ENCODE data around the gene PDE7B. TPM values are rescaled to one million over a fixed set of nuclear protein-coding genes. Genes with fewer than 3 reads are reported as not detected.

Gene PDE7B
- total RNA-seq, 1 experiment from 2014 or later: not detected

DNA sequence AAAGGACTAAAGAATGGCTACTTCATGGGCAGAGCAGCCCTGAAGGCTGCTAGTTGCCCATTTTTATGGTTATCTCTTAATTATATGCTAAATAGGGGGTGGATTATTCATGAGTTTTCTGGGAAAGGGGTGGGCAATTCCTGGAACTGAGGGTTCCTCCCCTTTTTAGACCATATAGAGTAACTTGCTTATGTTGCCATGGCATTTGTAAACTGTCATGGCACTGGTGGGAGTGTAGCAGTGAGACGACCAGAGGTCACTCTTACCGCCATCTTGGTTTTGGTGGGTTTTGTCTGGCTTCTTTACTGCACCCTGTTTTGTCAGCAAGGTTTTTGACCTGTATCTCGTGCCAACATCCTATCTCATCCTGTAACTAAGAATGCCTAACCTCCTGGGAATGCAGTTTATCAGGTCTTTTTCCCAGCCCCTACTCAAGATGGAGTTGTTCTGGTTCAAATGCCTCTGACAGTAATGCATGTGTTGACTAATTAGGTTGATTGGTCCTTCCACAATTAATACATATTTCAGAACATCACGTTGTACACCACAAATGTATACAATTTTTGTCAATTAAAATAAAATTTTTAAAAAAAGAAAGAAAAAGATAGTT lies 139.5 kb downstream of the PDE7B start:
- no peaks in the 10 kb centered on the region for H3K27me3 ChIP-seq (ENCODE audit: low read length)
- H3K27ac ChIP-seq (ENCODE audit: low read length): no peak overlapping the region

DNA sequence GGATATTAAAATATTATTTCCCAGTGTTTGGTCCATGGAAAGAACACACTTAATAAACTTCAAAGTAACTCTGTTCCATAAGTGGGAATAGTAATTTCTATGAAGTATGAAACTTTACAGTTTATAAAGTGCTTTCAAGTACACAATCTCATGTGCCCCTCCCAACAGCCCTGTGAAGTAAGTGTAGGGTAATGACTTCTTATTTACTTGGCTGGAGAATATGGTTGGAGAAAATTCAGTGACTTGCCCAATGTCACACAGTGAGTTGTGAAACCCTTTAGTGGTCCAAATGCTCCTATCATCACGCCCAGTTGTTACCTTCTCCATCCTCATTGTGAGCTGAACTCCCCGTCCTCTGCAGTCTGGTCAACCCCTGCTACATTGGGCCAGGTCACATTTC lies 141.2 kb downstream of the PDE7B start:
- H3K27me3 ChIP-seq (ENCODE audit: low read length): no peaks in the 10 kb centered on the region
- H3K9me3 ChIP-seq (ENCODE audit: low read length): no peaks in the 10 kb centered on the region
- H3K9me2 ChIP-seq (replicated peaks; ENCODE audit: insufficient read depth, low read length): no peaks in the 10 kb centered on the region
- no peak overlapping the region for H3K9ac ChIP-seq (ENCODE audit: low read length)
- H3K79me2 ChIP-seq (ENCODE audit: low read length): no peaks in the 10 kb centered on the region
- no peaks in the 10 kb centered on the region for H3K4me1 ChIP-seq (ENCODE audit: low read length)
- peak; percentile 9 for DNase-seq
- no peak overlapping the region for H3K4me3 ChIP-seq (ENCODE audit: low read length)
- no peak overlapping the region for H2AFZ ChIP-seq (ENCODE audit: low read length)
- no peaks in the 10 kb centered on the region for H4K20me1 ChIP-seq (ENCODE audit: insufficient read depth, low read depth, low read length)
- no peaks in the 10 kb centered on the region for H3K36me3 ChIP-seq (ENCODE audit: insufficient read depth, low read length)
- no peak overlapping the region for H3K27ac ChIP-seq (ENCODE audit: low read length)
- H3K4me2 ChIP-seq (ENCODE audit: low read depth, low read length, poor library complexity, severe bottlenecking): no peak overlapping the region

More for the DNA sequence above, 139.5 kb downstream of the PDE7B start:
- H4K20me1 ChIP-seq (ENCODE audit: insufficient read depth, low read depth, low read length): no peaks in the 10 kb centered on the region
- no peaks in the 10 kb centered on the region for H3K79me2 ChIP-seq (ENCODE audit: low read length)
- DNase-seq: peak; percentile 2
- no peaks in the 10 kb centered on the region for H3K9me2 ChIP-seq (replicated peaks; ENCODE audit: insufficient read depth, low read length)
- H3K4me3 ChIP-seq (ENCODE audit: low read length): no peak overlapping the region
- no peaks in the 10 kb centered on the region for H3K4me1 ChIP-seq (ENCODE audit: low read length)
- H3K36me3 ChIP-seq (ENCODE audit: insufficient read depth, low read length): no peaks in the 10 kb centered on the region
- H3K4me2 ChIP-seq (ENCODE audit: low read depth, low read length, poor library complexity, severe bottlenecking): no peak overlapping the region
- no peak overlapping the region for H3K9ac ChIP-seq (ENCODE audit: low read length)
- H2AFZ ChIP-seq (ENCODE audit: low read length): no peak overlapping the region
- H3K9me3 ChIP-seq (ENCODE audit: low read length): no peaks in the 10 kb centered on the region

DNA sequence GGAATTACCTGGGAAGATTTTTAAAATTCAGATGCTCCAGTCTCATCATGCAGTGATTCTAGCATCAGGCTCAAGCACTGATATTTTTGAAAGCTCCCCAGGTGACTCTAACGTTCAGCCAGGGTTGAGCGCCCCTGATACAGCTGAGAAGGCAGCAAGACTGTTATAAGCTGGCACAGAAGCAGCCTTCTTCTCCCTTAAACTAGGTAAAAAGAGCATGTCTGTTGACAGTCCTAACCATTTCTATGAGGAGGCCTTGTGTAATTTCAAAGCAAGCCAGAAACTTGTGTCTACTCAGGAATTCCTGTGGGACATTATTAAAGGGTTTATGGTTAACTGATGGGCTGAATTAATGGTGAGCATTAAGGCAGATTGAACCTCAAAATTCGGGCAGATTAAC lies 141.9 kb downstream of the PDE7B start:
- H3K9me2 ChIP-seq (replicated peaks; ENCODE audit: insufficient read depth, low read length): no peaks in the 10 kb centered on the region
- no peak overlapping the region for H3K4me3 ChIP-seq (ENCODE audit: low read length)
- no peaks in the 10 kb centered on the region for H3K79me2 ChIP-seq (ENCODE audit: low read length)
- H3K27me3 ChIP-seq (ENCODE audit: low read length): no peaks in the 10 kb centered on the region
- no peak for DNase-seq
- H3K27ac ChIP-seq (ENCODE audit: low read length): no peak overlapping the region
- no peaks in the 10 kb centered on the region for H3K9me3 ChIP-seq (ENCODE audit: low read length)
- H4K20me1 ChIP-seq (ENCODE audit: insufficient read depth, low read depth, low read length): no peaks in the 10 kb centered on the region
- H3K36me3 ChIP-seq (ENCODE audit: insufficient read depth, low read length): no peaks in the 10 kb centered on the region
- no peak overlapping the region for H3K9ac ChIP-seq (ENCODE audit: low read length)
- H2AFZ ChIP-seq (ENCODE audit: low read length): no peak overlapping the region
- no peak overlapping the region for H3K4me2 ChIP-seq (ENCODE audit: low read depth, low read length, poor library complexity, severe bottlenecking)
- no peaks in the 10 kb centered on the region for H3K4me1 ChIP-seq (ENCODE audit: low read length)

DNA sequence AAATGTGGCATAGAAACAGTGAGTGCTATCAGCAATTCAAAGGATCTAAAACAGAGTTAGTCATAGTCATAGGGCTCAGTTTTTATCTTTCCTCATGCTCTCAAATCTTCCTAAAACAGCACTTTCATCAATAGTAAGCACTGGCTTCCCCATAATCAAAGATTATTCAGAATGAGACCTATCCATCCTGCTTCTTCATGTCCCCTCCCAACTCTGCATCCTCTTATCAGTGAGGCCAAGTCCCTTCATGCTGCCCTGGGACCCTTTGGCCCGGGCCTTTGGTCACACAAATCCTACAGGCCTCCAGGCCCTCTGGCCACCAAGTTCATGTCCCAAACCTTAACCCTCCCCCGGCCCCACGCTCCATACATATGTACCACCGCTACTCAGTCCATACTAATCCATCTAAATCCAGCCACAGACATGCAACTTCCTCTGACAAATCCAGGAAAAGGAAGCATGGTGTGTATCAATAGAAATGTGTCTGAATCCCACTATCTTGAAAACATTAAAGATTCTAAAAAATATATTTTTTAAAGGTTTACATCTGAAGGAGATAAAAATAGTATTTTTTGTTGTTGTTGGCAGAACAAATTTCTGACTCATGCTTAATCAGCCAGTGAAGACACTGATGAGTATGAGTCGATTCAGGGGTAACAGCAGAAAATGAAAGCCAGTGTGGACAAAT lies 143.5 kb downstream of the PDE7B start:
- Histone ChIP-seq H3K4me1 (ENCODE audit: low read length) (no peaks in the 10 kb centered on the region), H3K9me2 (replicated peaks; ENCODE audit: insufficient read depth, low read length) (no peaks in the 10 kb centered on the region), H3K36me3 (ENCODE audit: insufficient read depth, low read length) (no peaks in the 10 kb centered on the region), H3K9me3 (ENCODE audit: low read length) (no peaks in the 10 kb centered on the region), H3K79me2 (ENCODE audit: low read length) (no peaks in the 10 kb centered on the region), H3K27ac (ENCODE audit: low read length) (no peak overlapping the region), H3K4me3 (ENCODE audit: low read length) (no peak overlapping the region), H3K27me3 (ENCODE audit: low read length) (no peaks in the 10 kb centered on the region), H3K9ac (ENCODE audit: low read length) (no peak overlapping the region), H4K20me1 (ENCODE audit: insufficient read depth, low read depth, low read length) (no peaks in the 10 kb centered on the region), H3K4me2 (ENCODE audit: low read depth, low read length, poor library complexity, severe bottlenecking) (no peak overlapping the region), H2AFZ (ENCODE audit: low read length) (no peak overlapping the region)
- DNase-seq: no peak

DNA sequence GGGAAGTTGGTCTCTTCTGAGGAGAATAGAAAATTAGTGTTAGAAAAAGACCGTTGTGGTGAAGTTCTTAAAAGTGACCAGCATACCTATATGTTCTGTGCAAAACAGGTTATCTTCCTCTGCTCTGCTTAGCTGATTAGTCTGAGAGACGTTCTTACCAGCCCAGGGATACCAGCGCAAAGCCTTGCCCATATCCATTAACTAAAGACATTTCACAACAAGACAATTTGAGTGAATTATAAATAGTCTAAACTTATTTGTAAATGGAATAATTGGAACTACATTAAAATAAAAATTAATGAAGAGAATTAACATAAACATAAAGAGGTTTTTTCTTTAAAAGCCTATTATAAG lies 144.0 kb downstream of the PDE7B start:
- no peak overlapping the region for H3K27ac ChIP-seq (ENCODE audit: low read length)
- H3K9me3 ChIP-seq (ENCODE audit: low read length): no peaks in the 10 kb centered on the region
- H3K36me3 ChIP-seq (ENCODE audit: insufficient read depth, low read length): no peaks in the 10 kb centered on the region
- no peaks in the 10 kb centered on the region for H3K9me2 ChIP-seq (replicated peaks; ENCODE audit: insufficient read depth, low read length)
- H3K4me1 ChIP-seq (ENCODE audit: low read length): no peaks in the 10 kb centered on the region
- no peak overlapping the region for H2AFZ ChIP-seq (ENCODE audit: low read length)
- no peak overlapping the region for H3K4me2 ChIP-seq (ENCODE audit: low read depth, low read length, poor library complexity, severe bottlenecking)
- H3K9ac ChIP-seq (ENCODE audit: low read length): no peak overlapping the region
- H3K79me2 ChIP-seq (ENCODE audit: low read length): no peaks in the 10 kb centered on the region
- no peak for DNase-seq
- H3K4me3 ChIP-seq (ENCODE audit: low read length): no peak overlapping the region
- no peaks in the 10 kb centered on the region for H4K20me1 ChIP-seq (ENCODE audit: insufficient read depth, low read depth, low read length)
- H3K27me3 ChIP-seq (ENCODE audit: low read length): no peaks in the 10 kb centered on the region

DNA sequence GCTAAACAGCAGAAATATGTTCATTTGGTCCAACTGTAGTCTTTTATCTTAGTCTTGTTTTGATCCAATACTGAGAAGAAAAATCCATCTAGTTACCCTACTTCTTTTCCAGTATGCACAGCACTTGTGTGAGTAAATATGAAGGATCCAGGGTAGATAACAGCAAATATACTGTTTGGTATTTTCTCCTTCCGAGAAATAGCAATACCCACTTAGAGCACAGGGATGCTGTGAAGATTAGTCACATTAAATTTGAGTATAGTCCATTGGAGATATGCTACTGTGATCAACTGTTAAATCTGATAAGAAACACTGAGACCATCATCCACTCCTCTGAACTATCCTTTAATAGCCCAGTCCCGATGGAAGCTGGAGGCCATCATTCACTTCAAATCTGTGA lies 145.2 kb downstream of the PDE7B start:
- H3K79me2 ChIP-seq (ENCODE audit: low read length): no peaks in the 10 kb centered on the region
- H3K4me1 ChIP-seq (ENCODE audit: low read length): no peaks in the 10 kb centered on the region
- H2AFZ ChIP-seq (ENCODE audit: low read length): no peak overlapping the region
- no peaks in the 10 kb centered on the region for H4K20me1 ChIP-seq (ENCODE audit: insufficient read depth, low read depth, low read length)
- H3K4me2 ChIP-seq (ENCODE audit: low read depth, low read length, poor library complexity, severe bottlenecking): no peak overlapping the region
- H3K27ac ChIP-seq (ENCODE audit: low read length): no peak overlapping the region
- H3K9me2 ChIP-seq (replicated peaks; ENCODE audit: insufficient read depth, low read length): no peaks in the 10 kb centered on the region
- DNase-seq: no peak
- H3K9me3 ChIP-seq (ENCODE audit: low read length): no peaks in the 10 kb centered on the region
- no peaks in the 10 kb centered on the region for H3K27me3 ChIP-seq (ENCODE audit: low read length)
- H3K9ac ChIP-seq (ENCODE audit: low read length): no peak overlapping the region
- no peak overlapping the region for H3K4me3 ChIP-seq (ENCODE audit: low read length)
- H3K36me3 ChIP-seq (ENCODE audit: insufficient read depth, low read length): no peaks in the 10 kb centered on the region

DNA sequence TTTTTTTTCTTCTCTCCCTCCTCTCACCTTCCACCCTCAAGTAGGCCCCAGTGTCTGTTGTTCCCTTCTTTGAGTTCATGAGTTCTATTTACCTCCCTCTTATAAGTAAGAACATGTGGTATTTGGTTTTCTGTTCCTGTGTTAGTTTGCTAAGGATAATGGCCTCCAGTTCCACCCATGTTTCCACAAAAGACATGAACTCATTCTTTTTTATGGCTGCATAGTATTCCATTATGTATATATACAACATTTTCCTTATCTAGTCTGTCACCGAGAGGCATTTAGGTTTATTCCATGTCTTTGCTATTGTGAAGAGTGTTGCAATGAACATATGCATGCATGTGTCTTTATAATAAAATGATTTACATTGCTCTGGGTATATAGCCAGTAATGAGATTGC lies 147.9 kb downstream of the PDE7B start:
- Histone ChIP-seq H3K4me2 (ENCODE audit: low read depth, low read length, poor library complexity, severe bottlenecking) (no peak overlapping the region), H3K9me3 (ENCODE audit: low read length) (no peaks in the 10 kb centered on the region), H4K20me1 (ENCODE audit: insufficient read depth, low read depth, low read length) (no peaks in the 10 kb centered on the region), H3K4me3 (ENCODE audit: low read length) (no peak overlapping the region), H3K36me3 (ENCODE audit: insufficient read depth, low read length) (no peaks in the 10 kb centered on the region), H2AFZ (ENCODE audit: low read length) (no peak overlapping the region), H3K27ac (ENCODE audit: low read length) (no peak overlapping the region), H3K79me2 (ENCODE audit: low read length) (no peaks in the 10 kb centered on the region), H3K4me1 (ENCODE audit: low read length) (no peaks in the 10 kb centered on the region), H3K9me2 (replicated peaks; ENCODE audit: insufficient read depth, low read length) (no peaks in the 10 kb centered on the region), H3K9ac (ENCODE audit: low read length) (no peak overlapping the region), H3K27me3 (ENCODE audit: low read length) (no peaks in the 10 kb centered on the region)
- no peak for DNase-seq

DNA sequence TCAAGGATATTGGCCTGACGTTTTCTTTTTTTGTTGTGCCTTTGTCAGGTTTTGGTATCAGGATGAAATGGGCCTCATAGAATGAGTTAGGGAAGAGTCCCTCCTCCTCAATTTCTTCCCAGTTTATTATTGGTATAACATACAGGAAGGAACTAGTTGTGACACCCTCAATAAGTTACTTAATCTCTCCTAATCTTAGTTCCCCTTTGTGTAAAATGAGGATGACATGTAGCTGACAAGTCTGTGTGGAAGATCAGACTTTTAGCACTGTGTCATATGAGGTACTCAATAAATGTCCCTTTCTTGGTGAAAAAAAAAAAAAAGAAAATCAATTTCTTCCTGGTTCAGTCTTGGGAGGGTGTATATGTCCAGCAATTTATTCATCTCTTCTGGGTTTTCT lies 155.8 kb downstream of the PDE7B start:
- no peaks in the 10 kb centered on the region for H3K79me2 ChIP-seq (ENCODE audit: low read length)
- no peaks in the 10 kb centered on the region for H4K20me1 ChIP-seq (ENCODE audit: insufficient read depth, low read depth, low read length)
- H3K4me2 ChIP-seq (ENCODE audit: low read depth, low read length, poor library complexity, severe bottlenecking): no peak overlapping the region

More for the DNA sequence above, 155.8 kb downstream of the PDE7B start:
- Histone ChIP-seq H3K27me3 (ENCODE audit: low read length) (no peaks in the 10 kb centered on the region), H3K36me3 (ENCODE audit: insufficient read depth, low read length) (no peaks in the 10 kb centered on the region), H3K4me1 (ENCODE audit: low read length) (no peaks in the 10 kb centered on the region), H2AFZ (ENCODE audit: low read length) (no peak overlapping the region), H3K27ac (ENCODE audit: low read length) (no peak overlapping the region), H3K9me3 (ENCODE audit: low read length) (no peaks in the 10 kb centered on the region), H3K4me3 (ENCODE audit: low read length) (no peak overlapping the region), H3K9ac (ENCODE audit: low read length) (no peak overlapping the region), H3K9me2 (replicated peaks; ENCODE audit: insufficient read depth, low read length) (no peaks in the 10 kb centered on the region)
- DNase-seq: no peak

Data from Karpas-422 (cell line).